Measurements from ENCODE around the gene IER5.

GRCh38 chr1:181127898-181128453 is 39.5 kb downstream of the IER5 start:
- TF ChIP-seq SMC3 (IDR thresholded peaks at IDR 0.05; ENCODE audit: low read depth, low read length) = no peak
- no peak for TF ChIP-seq GATA2 (CRISPR knock-in tag; IDR thresholded peaks at IDR 0.05)
- TF ChIP-seq EZH2phosphoT487 (IDR thresholded peaks at IDR 0.05; ENCODE audit: borderline replicate concordance, low read depth) = no peak
- TF ChIP-seq, protein P1, sequence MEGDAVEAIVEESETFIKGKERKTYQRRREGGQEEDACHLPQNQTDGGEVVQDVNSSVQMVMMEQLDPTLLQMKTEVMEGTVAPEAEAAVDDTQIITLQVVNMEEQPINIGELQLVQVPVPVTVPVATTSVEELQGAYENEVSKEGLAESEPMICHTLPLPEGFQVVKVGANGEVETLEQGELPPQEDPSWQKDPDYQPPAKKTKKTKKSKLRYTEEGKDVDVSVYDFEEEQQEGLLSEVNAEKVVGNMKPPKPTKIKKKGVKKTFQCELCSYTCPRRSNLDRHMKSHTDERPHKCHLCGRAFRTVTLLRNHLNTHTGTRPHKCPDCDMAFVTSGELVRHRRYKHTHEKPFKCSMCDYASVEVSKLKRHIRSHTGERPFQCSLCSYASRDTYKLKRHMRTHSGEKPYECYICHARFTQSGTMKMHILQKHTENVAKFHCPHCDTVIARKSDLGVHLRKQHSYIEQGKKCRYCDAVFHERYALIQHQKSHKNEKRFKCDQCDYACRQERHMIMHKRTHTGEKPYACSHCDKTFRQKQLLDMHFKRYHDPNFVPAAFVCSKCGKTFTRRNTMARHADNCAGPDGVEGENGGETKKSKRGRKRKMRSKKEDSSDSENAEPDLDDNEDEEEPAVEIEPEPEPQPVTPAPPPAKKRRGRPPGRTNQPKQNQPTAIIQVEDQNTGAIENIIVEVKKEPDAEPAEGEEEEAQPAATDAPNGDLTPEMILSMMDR (IDR thresholded peaks at IDR 0.05) = no peak
- TF ChIP-seq MAX (IDR thresholded peaks at IDR 0.05; ENCODE audit: low read depth) = no peak
